Measurements from ENCODE around the gene SSPN.
A peak's percentile ranks its signal among the peaks of the same experiment; 100 is the strongest.

Gene SSPN

DNA sequence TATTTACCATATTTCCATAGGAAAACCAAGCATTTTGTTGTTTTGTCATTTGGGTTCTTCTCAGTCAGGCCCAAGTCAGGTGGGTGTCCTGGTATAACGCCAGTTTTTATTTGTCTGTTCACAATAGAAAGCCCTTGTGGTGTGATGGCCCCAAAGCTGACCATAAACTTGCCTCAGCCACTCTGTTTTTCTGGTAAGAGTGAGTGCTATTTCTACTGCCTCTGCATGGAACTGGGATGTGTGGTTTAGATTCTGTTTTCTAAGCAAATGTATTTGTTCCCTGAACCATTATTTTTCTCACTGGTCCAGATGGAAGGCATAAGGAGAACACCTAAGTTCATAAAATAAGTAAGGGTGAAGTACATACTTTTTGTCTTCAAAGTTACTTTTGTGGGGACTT lies 1.8 kb upstream of the SSPN start:
- TF ChIP-seq CTCF (IDR thresholded peaks at IDR 0.05; ENCODE audit: insufficient read depth, low read depth, low read length, missing control alignments): no peak
- no peak overlapping the region for H3K4me3 ChIP-seq (ENCODE audit: low read depth, low read length)
- no peak for DNase-seq (ENCODE audit: low read depth)

DNA sequence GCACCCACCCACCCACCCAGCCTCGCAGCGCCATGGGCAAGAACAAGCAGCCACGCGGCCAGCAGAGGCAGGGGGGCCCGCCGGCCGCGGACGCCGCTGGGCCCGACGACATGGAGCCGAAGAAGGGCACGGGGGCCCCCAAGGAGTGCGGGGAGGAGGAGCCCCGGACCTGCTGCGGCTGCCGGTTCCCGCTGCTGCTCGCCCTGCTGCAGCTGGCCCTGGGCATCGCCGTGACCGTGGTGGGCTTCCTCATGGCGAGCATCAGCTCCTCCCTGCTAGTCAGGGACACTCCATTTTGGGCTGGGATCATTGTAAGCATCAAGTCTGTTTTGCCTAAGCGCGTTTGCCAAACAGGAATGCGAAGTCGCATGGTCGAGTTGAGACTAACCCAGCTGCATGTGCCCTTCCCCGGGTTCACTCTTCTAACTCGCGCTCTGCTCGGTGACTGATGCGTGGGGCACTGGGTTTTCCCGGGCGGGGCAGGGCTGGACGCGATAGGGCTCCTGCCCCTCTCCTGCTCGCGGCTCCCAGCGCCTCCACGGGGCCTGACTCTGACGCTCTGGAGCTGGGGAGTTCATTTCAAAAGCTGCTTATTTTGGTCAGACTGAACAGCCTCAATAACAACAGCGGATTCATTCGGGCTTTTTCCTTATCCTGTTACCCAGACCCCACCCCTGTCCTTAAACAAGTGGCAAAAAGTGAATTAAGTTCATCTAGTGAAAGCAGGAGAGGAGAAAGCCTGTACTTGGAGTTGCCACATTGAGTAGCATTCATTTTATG lies 458 bp downstream of the SSPN start:
- peak overlapping the region; percentile 35 for H3K4me3 ChIP-seq (ENCODE audit: low read depth, low read length)
- DNase-seq (ENCODE audit: low read depth): peak; percentile 3
- no peak for TF ChIP-seq CTCF (IDR thresholded peaks at IDR 0.05; ENCODE audit: insufficient read depth, low read depth, low read length, missing control alignments)

- no peak overlapping the region for H3K4me3 ChIP-seq (ENCODE audit: low read depth, low read length)
- no peak for DNase-seq (ENCODE audit: low read depth)
- TF ChIP-seq CTCF (IDR thresholded peaks at IDR 0.05; ENCODE audit: insufficient read depth, low read depth, low read length, missing control alignments): no peak
These were observed 996 bp downstream of the SSPN start for GRCh38 chr12:26196421-26196716.

DNA sequence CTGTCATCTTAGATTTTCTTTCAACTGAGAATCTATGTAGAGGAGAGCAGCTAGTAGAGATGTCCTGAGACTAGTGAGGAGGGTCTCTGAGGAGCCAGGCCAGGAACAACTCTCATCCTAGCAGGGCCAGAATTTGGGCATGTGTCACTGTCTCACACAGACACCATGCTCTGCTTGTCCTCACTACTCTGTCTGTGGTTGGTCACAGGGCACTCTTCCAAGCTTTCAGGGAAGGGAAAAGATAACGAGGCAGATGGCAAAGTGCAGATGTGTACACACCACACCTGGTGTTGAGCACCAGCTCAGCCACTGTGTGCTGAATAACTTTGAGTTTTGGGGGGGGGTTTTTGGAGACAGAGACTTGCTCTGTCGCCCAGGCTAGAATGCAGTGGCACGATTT lies 2.5 kb downstream of the SSPN start:
- H3K4me3 ChIP-seq (ENCODE audit: low read depth, low read length): no peak overlapping the region
- DNase-seq (ENCODE audit: low read depth): no peak
- no peak for TF ChIP-seq CTCF (IDR thresholded peaks at IDR 0.05; ENCODE audit: insufficient read depth, low read depth, low read length, missing control alignments)

- TF ChIP-seq CTCF (IDR thresholded peaks at IDR 0.05; ENCODE audit: insufficient read depth, low read depth, low read length, missing control alignments): no peak
- H3K4me3 ChIP-seq (ENCODE audit: low read depth, low read length): no peak overlapping the region
- no peak for DNase-seq (ENCODE audit: low read depth)
These were observed 3.4 kb downstream of the SSPN start for GRCh38 chr12:26198742-26199141.

DNA sequence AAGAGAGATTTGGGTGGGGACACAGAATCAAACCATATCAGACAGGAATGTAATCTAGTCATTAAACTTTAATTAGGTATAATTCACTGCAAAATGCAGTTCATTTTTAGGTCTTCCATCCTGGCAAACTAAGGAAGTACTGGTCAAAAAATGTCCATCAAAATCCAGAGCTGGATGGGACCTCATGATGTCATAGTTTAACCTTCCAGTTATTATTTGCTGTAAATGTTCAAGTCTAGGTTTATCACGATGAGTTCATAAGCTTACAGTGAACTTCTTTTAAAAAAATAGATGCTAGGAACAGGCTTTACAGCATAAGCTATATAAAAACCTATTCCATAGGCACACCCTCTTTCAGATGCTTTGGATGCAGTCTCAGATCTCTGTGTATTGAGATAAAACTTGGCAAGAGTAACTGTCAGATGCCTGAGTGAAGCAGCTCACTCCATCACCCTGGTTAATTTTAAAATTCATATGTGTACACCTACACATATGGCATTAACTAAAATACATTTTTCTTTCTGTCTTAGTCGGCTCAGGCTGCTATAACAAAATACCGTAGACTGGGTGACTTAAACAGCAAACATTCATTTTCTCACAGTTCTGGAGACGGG lies 7.9 kb downstream of the SSPN start:
- DNase-seq (ENCODE audit: low read depth): no peak
- TF ChIP-seq CTCF (IDR thresholded peaks at IDR 0.05; ENCODE audit: insufficient read depth, low read depth, low read length, missing control alignments): no peak
- H3K4me3 ChIP-seq (ENCODE audit: low read depth, low read length): no peak overlapping the region

Measured in GM12865 (cell line).